ENCODE data around the gene TMEM191C. TPM values are rescaled to one million over a fixed set of nuclear protein-coding genes. Genes with fewer than 3 reads are reported as not detected.
A peak's percentile ranks its signal among the peaks of the same experiment; 100 is the strongest.
"Not testable (repeated sequence)": the region's sequence is repeated elsewhere in the genome, so short reads cannot be mapped to it uniquely, and the experiment has no call there.

The TMEM191C gene
- total and polyA plus RNA-seq, 8 donors, result 1.3 to 2.5 (median 1.7) TPM

DNA sequence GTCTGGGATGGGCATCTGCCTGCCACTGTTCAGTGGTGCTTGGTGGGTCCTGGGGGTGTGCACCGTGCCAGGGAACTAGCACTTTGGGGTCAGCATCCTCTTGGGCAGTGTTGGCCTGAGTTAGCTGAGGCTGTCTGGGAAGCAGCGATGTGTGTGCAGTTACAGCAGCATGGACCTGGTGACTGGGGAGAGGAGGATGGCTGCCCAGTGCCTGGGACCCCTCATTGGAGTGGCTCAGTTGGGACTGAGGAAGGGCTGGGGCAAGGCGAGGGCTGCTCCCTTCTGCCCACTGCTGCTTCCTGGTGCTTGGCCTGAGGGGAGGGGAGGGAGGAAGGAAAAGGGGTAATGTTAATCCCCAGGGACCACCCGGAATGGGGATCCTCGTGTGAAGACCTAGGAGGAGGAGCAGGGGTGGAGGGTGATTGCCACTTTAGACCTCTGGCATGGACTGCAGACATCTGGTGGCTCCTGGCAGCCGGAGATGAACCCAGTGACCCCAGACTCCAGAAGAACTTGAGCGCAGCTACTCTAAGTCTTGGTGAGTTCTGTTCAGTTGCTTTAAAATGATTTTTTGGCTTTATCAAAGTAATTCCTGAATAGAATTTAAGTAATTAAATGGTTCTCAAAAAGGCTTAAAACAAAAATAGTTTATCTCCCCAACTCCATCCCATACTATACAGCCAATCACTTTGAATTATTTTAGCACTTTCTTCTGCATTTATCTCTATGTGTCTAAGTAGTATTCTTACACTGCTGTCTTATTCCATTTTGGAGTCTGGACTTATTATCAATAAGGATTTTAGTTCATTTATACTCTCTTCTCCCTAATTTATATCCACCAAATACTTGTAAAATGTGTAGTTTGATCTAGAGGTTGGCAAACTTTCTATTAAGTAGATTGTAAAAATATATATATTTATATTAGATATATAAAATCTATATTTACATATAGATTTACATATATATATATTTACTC, 15.4 kb upstream of the TMEM191C start:
- Histone ChIP-seq H3K27me3 (no peaks in the 10 kb centered on the region), H3K4me3 (no peak overlapping the region), H3K27ac (no peak overlapping the region), H3K36me3 (peaks cover 0 to 14% of the 10 kb centered on the region in 2 donors), H3K9me3 (no peaks in the 10 kb centered on the region), H3K4me1 (peaks cover 0 to 2% of the 10 kb centered on the region in 2 donors)
- intact Hi-C loops (cut with DNase I), result no loop called here
- no peak for ATAC-seq
- peak in 2 of 4 donors; percentile 2 to 34 for DNase-seq
- TF ChIP-seq CTCF (IDR thresholded peaks at IDR 0.05), result no peak

GRCh38 chr22:21452666-21453065, 14.5 kb upstream of the TMEM191C start:
- ATAC-seq; H3K4me1 ChIP-seq; intact Hi-C loops (cut with DNase I); H3K27me3 ChIP-seq; H3K9me3 ChIP-seq; H3K4me3 ChIP-seq; H3K27ac ChIP-seq; H3K36me3 ChIP-seq: not testable (repeated sequence)
- DNase-seq, result peak in 2 of 4 donors; percentile 9 to 25

- H3K4me1 ChIP-seq; intact Hi-C loops (cut with DNase I); H3K36me3 ChIP-seq; H3K27ac ChIP-seq; H3K4me3 ChIP-seq; H3K27me3 ChIP-seq; H3K9me3 ChIP-seq; ATAC-seq: not testable (repeated sequence)
- DNase-seq, result peak in 1 of 4 donors; percentile 21
Observed at GRCh38 chr22:21454998-21455333, 12.2 kb upstream of the TMEM191C start.

- no peak overlapping the region for H3K4me3 ChIP-seq
- H3K9me3 ChIP-seq, result no peaks in the 10 kb centered on the region
- no peaks in the 10 kb centered on the region for H3K36me3 ChIP-seq
- H3K27ac ChIP-seq, result no peak overlapping the region
- TF ChIP-seq CTCF (IDR thresholded peaks at IDR 0.05), result no peak
- H3K4me1 ChIP-seq, result peaks cover 3 to 4% of the 10 kb centered on the region in 2 donors
- no peaks in the 10 kb centered on the region for H3K27me3 ChIP-seq
- DNase-seq, result peak in 2 of 4 donors; percentile 18 to 51
- no peak for ATAC-seq
- intact Hi-C loops (cut with DNase I), result no loop called here
Observed at GRCh38 chr22:21455334-21456089, 11.7 kb upstream of the TMEM191C start.

DNA sequence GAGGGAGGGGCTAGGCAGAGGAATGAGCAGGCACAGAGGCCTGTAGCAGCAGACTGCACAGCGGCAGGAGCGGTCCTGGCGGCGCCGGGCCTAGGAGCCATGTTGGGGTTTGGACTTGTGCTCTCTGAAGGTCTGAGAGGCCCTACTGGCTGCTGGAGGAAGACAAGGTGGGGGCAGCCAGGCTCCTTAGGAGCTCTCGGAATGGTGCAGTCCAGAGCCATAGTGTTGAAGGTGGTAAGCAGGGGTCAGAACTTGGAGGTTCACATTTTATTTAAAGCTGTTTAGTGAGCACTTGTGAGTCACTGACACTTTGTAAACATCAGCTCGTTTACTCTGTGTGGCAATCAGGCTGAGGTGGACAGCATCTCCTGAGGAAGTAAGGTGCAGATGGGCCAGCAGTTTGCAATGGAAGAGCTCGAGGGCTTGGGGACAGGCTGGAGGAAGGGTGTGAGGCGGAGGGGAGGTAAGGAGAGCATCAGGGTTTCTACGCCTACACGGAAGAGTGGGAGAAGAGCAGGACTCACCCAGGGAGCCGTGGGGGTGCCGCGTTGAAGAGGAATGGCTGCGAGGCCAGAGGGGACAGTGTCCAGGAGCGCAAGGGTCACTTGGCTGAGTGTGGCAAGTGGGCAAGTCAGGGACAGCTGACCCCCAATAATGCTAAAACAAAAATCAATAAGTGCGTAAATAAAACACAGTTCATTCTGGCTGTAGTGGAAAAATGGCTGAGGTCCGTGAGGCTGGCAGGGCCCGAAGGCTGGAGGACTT, 10.0 kb upstream of the TMEM191C start:
- ATAC-seq, result peak; percentile 89
- H3K4me1 ChIP-seq, result peaks cover 3 to 4% of the 10 kb centered on the region in 2 donors
- no peak overlapping the region for H3K4me3 ChIP-seq
- peak overlapping the region in 1 of 2 donors; percentile 13 for H3K27ac ChIP-seq
- no peaks in the 10 kb centered on the region for H3K9me3 ChIP-seq
- intact Hi-C loops (cut with DNase I), result no loop called here
- no peaks in the 10 kb centered on the region for H3K36me3 ChIP-seq
- peak in 1 of 4 donors; percentile 73 for DNase-seq
- no peak for TF ChIP-seq CTCF (IDR thresholded peaks at IDR 0.05)
- no peaks in the 10 kb centered on the region for H3K27me3 ChIP-seq

DNA sequence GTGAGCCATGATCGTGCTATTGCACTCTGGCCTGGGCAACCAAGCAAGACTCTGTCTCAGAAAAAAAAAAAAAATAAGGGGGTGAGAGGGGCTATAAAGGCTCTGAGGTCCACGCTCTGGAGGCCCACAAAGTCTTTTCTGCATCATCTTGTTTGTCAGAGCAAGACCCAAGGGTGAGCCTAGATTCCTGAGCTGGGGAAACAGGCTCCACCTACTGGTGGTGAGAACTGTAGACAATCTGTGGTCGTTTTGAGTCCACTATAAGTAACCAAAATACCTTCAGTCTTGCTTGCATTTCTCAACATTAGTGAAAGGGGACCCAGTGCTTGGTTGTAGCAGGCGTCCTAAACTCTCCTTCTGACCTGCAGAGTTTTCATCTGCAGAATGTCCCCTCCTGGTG, 4.5 kb upstream of the TMEM191C start:
- H3K27ac ChIP-seq; H3K4me1 ChIP-seq; H3K27me3 ChIP-seq; H3K4me3 ChIP-seq; H3K36me3 ChIP-seq; H3K9me3 ChIP-seq; DNase-seq; intact Hi-C loops (cut with DNase I): not testable (repeated sequence)
- ATAC-seq, result peak; percentile 60

- peak overlapping the region in 1 of 2 donors; percentile 61 for H3K27ac ChIP-seq
- H3K9me3 ChIP-seq; H3K4me1 ChIP-seq; H3K27me3 ChIP-seq; intact Hi-C loops (cut with DNase I); H3K36me3 ChIP-seq: not testable (repeated sequence)
- ATAC-seq, result peak; percentile 94
- H3K4me3 ChIP-seq, result peak overlapping the region in 1 of 2 donors; percentile 40
- DNase-seq, result peak; percentile 57 to 95 (median 80)
Observed at GRCh38 chr22:21468194-21469096, 1.3 kb downstream of the TMEM191C start.

GRCh38 chr22:21469097-21469994, 2.2 kb downstream of the TMEM191C start:
- H3K36me3 ChIP-seq; H3K27me3 ChIP-seq; H3K4me1 ChIP-seq; H3K27ac ChIP-seq; DNase-seq; intact Hi-C loops (cut with DNase I); H3K4me3 ChIP-seq; H3K9me3 ChIP-seq: not testable (repeated sequence)
- ATAC-seq, result peak; percentile 9

All from left lung (tissue), 10 donors.